GM12892 (cell line): Measurements from ENCODE around the gene TMEM208.

ENCODE experiments used
- POLR2A ChIP-seq: IDR thresholded peaks from 2 replicates; pipeline ENCODE4 v1.6.1; 2011; ENCODE audit warnings: low read depth, low read length, control low read depth
- TAF1 ChIP-seq: IDR thresholded peaks from 2 replicates; pipeline ENCODE4 v1.6.1; 2011; ENCODE audit warnings: low read depth, mild to moderate bottlenecking, control low read depth, low read length, borderline replicate concordance

DNA sequence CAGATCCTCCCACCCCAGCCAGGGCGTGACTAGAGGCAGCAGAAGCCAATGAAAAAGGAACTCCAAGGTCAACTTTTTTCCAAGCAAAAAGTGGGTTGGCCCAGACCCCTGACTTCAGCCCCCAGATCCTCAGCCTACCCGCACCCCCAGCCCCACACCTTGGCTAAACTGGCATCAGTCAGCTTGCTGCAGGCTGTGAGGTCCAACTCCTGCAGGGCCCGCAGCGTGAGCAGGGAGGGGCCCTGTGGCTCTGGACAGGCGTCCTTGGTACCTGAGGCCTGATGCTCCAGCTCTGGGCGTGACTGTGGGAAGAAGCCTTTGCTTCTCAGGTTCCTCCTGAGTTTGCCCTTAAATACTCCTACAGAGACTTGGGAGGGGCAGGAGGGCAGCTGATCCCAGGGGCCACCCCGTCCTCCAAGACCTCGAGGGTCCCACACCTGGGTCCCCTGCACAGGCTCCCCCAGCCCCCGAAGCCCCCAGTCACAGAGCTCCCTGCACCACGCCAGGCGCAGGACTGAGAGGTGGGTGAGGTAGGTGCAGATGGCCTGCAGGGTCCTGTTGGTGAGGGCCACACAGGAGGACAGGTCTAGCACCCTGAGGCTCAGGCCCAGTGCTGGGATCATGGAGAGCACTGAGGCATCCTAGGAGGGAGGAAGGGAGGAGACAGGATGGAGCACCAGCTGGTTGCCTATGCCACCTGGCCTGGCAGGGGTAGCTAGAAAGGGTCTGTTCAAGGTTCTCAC is 18.6 kb upstream of the TMEM208 start:
- no peak for TF ChIP-seq POLR2A
- TF ChIP-seq TAF1 = no peak
